HCT116 (cell line): Measurements from ENCODE around the gene CDIP1. TPM values are rescaled to one million over a fixed set of nuclear protein-coding genes. Genes with fewer than 3 reads are reported as not detected.
A peak's percentile ranks its signal among the peaks of the same experiment; 100 is the strongest.

Source experiments
- ATAC-seq: fragments of 200-7000 bp; cut with Tn5 transposase; 2 replicates; pipeline ENCODE4 v1.9.1; 2020; ENCODE audit warnings: mild to moderate bottlenecking, moderate library complexity
- BruUV-seq: library from RNA; stranded (reverse); fragments of 400-500 nt; replicated peaks from 2 replicates; lab custom pipeline; 2021; lab: Mats Ljungman, UMichigan
- CTCF ChIA-PET: fragments of 300-600 bp; sonication (Branson Sonifier 250); formaldehyde crosslinking; loops from one replicate; lab custom pipeline; 2021; ENCODE audit warnings: antibody characterized with exemption; lab: Charles Lee
- POLR2A ChIA-PET: fragments of 300-600, 350-600 bp; sonication (Branson Sonifier 250); formaldehyde crosslinking; loops from one replicate; lab custom pipeline; 2021; ENCODE audit warnings: antibody characterized with exemption; lab: Charles Lee
- RAD21 ChIA-PET, 2 experiments: fragments of 300-600 bp; sonication (Branson Sonifier 250); formaldehyde crosslinking; loops; one replicate each; lab custom pipeline; 2023; ENCODE audit warnings: low total read pairs in 2 of 2; ENCODE audit not compliant: uncharacterized antibody in 2 of 2, unreplicated experiment in 2 of 2, low non-redundant PET in 1 of 2; lab: Charles Lee
- DNase-seq: peaks from one replicate; pipeline ENCODE4 v3.0.0-alpha.2; 2010; ENCODE audit warnings: low read depth, low spot score
- H2AFZ ChIP-seq: fragments of 200-600 bp; shearing (Covaris generic), sonication (generic); 2 replicates; pipeline ENCODE4 v1.6.1; 2017; ENCODE audit warnings: low read depth, mixed run types, mixed read lengths, antibody characterized with exemption, low read length; ENCODE audit not compliant: poor library complexity, severe bottlenecking
- H3K27ac ChIP-seq: 2 replicates; pipeline ENCODE4 v1.5.1; 2012; ENCODE audit warnings: low read depth, low read length
- H3K27me3 ChIP-seq: fragments of 200-600 bp; sonication (generic); 2 replicates; pipeline ENCODE4 v1.6.1; 2016; ENCODE audit warnings: mixed run types, low read length, mixed read lengths; ENCODE audit not compliant: insufficient read depth
- H3K36me3 ChIP-seq, 2 experiments: fragments of 200-500 bp in 1 of 2; fragments of 200-600 bp in 1 of 2; sonication (Bioruptor generic) in 1 of 2; sonication (generic) in 1 of 2; 2 replicates each; pipeline versions ENCODE4 v1.5.1 to v1.6.1; 2014 to 2016; ENCODE audit warnings: low read length in 2 of 2, inconsistent platforms in 1 of 2, mixed read lengths in 1 of 2, mixed run types in 1 of 2; ENCODE audit not compliant: insufficient read depth in 2 of 2, control insufficient read depth in 1 of 2
- H3K4me1 ChIP-seq, 2 experiments: fragments of 200-600 bp in 1 of 2; sonication (generic) in 1 of 2; 2 replicates each; pipeline versions ENCODE4 v1.5.1 to v1.6.1; 2012 to 2017; ENCODE audit warnings: low read length in 2 of 2, inconsistent platforms in 1 of 2, mild to moderate bottlenecking in 1 of 2, mixed read lengths in 1 of 2, mixed run types in 1 of 2, moderate library complexity in 1 of 2; ENCODE audit not compliant: insufficient read depth in 2 of 2, control insufficient read depth in 1 of 2
- H3K4me2 ChIP-seq: fragments of 200-600 bp; sonication (generic); 2 replicates; pipeline ENCODE4 v1.6.1; 2017; ENCODE audit warnings: mixed run types, low read length, mixed read lengths
- H3K4me3 ChIP-seq, 2 experiments: fragments of 200-600 bp in 1 of 2; sonication (generic) in 1 of 2; replicated peaks in 1 of 2; 2 replicates each; pipeline ENCODE4 v1.5.1; 2011 to 2016; ENCODE audit warnings: low read length in 2 of 2, control low read depth in 1 of 2, low read depth in 1 of 2, mild to moderate bottlenecking in 1 of 2, mixed read lengths in 1 of 2, mixed run types in 1 of 2
- H3K79me2 ChIP-seq: fragments of 200-600 bp; sonication (generic); 2 replicates; pipeline ENCODE4 v1.6.1; 2017; ENCODE audit warnings: mild to moderate bottlenecking, mixed run types, low read length, moderate library complexity, mixed read lengths; ENCODE audit not compliant: insufficient read depth
- H3K9ac ChIP-seq: fragments of 200-600 bp; sonication (generic); 2 replicates; pipeline ENCODE4 v1.6.1; 2016; ENCODE audit warnings: low read length, mixed read lengths
- H3K9me2 ChIP-seq: fragments of 200-600 bp; sonication (generic), shearing (Covaris generic); 2 replicates; pipeline ENCODE4 v1.6.1; 2017; ENCODE audit warnings: mixed run types, mild to moderate bottlenecking, moderate library complexity; ENCODE audit not compliant: insufficient read depth
- H3K9me3 ChIP-seq, 2 experiments: fragments of 200-500 bp in 1 of 2; fragments of 200-600 bp in 1 of 2; sonication (Bioruptor generic) in 1 of 2; sonication (generic) in 1 of 2; 2 replicates each; pipeline ENCODE4 v1.6.1; 2014 to 2017; ENCODE audit warnings: low read length in 2 of 2, mixed read lengths in 2 of 2, inconsistent platforms in 1 of 2, low read depth in 1 of 2, mild to moderate bottlenecking in 1 of 2, mixed run types in 1 of 2, moderate library complexity in 1 of 2; ENCODE audit not compliant: control insufficient read depth in 1 of 2, insufficient read depth in 1 of 2
- H4K20me1 ChIP-seq: fragments of 200-600 bp; sonication (generic), shearing (Covaris generic); 2 replicates; pipeline ENCODE4 v1.6.1; 2017; ENCODE audit warnings: mixed run types, mild to moderate bottlenecking, moderate library complexity; ENCODE audit not compliant: insufficient read depth
- ATF3 ChIP-seq: IDR thresholded peaks from 2 replicates; pipeline ENCODE4 v1.6.1; 2012
- CBX3 ChIP-seq: IDR thresholded peaks from 2 replicates; pipeline ENCODE4 v1.6.1; 2012; ENCODE audit warnings: low read depth
- CTCF ChIP-seq, 3 experiments: fragments of 200-600 bp in 1 of 3; sonication (generic) in 1 of 3; IDR thresholded peaks in 2 of 3; conservative IDR thresholded peaks in 1 of 3; 2 replicates each; pipeline ENCODE4 v1.5.1; 2012 to 2017; ENCODE audit warnings: low read depth in 2 of 3, low read length in 2 of 3, antibody characterized with exemption in 1 of 3, borderline replicate concordance in 1 of 3, control low read depth in 1 of 3, mild to moderate bottlenecking in 1 of 3, mixed read lengths in 1 of 3, mixed run types in 1 of 3, moderate library complexity in 1 of 3; ENCODE audit not compliant: insufficient read depth in 1 of 3
- EGR1 ChIP-seq: IDR thresholded peaks from 2 replicates; pipeline ENCODE4 v1.6.1; 2012; ENCODE audit warnings: low read depth
- ELF1 ChIP-seq: IDR thresholded peaks from 2 replicates; pipeline ENCODE4 v1.6.1; 2012; ENCODE audit warnings: low read depth, borderline replicate concordance
- EZH2 ChIP-seq: fragments of 200-600 bp; sonication (generic); IDR thresholded peaks from 2 replicates; pipeline ENCODE4 v1.6.1; 2017; ENCODE audit warnings: antibody characterized with exemption, mixed run types
- EZH2phosphoT487 ChIP-seq: fragments of 200-600 bp; IDR thresholded peaks from 2 replicates; pipeline ENCODE4 v1.6.1; 2018; ENCODE audit warnings: antibody characterized with exemption, borderline replicate concordance
- FOSL1 ChIP-seq: IDR thresholded peaks from 2 replicates; pipeline ENCODE4 v1.6.1; 2012; ENCODE audit warnings: low read depth
- JUND ChIP-seq: IDR thresholded peaks from 2 replicates; pipeline ENCODE4 v1.6.1; 2012
- POLR2A ChIP-seq: IDR thresholded peaks from 2 replicates; pipeline ENCODE4 v1.7.0; 2011; ENCODE audit warnings: borderline replicate concordance; ENCODE audit not compliant: insufficient read depth, insufficient read length; ENCODE audit errors: extremely low read depth
- POLR2AphosphoS5 ChIP-seq: IDR thresholded peaks from 2 replicates; pipeline ENCODE4 v1.6.1; 2011; ENCODE audit warnings: mild to moderate bottlenecking, low read depth, low read length, moderate library complexity
- RAD21 ChIP-seq: IDR thresholded peaks from 2 replicates; pipeline ENCODE4 v1.6.1; 2012; ENCODE audit warnings: low read depth, mild to moderate bottlenecking
- REST ChIP-seq: IDR thresholded peaks from 2 replicates; pipeline ENCODE4 v1.6.1; 2012; ENCODE audit warnings: low read depth
- SIN3A ChIP-seq: IDR thresholded peaks from 2 replicates; pipeline ENCODE4 v1.6.1; 2012; ENCODE audit warnings: low read depth
- SP1 ChIP-seq: IDR thresholded peaks from 2 replicates; pipeline ENCODE4 v1.6.1; 2012; ENCODE audit warnings: low read depth
- SRF ChIP-seq: IDR thresholded peaks from 2 replicates; pipeline ENCODE4 v1.6.1; 2012; ENCODE audit warnings: low read depth
- TCF7L2 ChIP-seq: IDR thresholded peaks from 2 replicates; pipeline ENCODE4 v1.7.0; 2011; ENCODE audit warnings: borderline replicate concordance, inconsistent platforms; ENCODE audit not compliant: insufficient read depth, insufficient read length; ENCODE audit errors: extremely low read depth
- YY1 ChIP-seq: IDR thresholded peaks from 2 replicates; pipeline ENCODE4 v1.6.1; 2011; ENCODE audit warnings: low read length, low read depth, moderate library complexity, mild to moderate bottlenecking; ENCODE audit not compliant: insufficient replicate concordance; ENCODE audit errors: extremely low read depth
- ZBTB33 ChIP-seq: IDR thresholded peaks from 2 replicates; pipeline ENCODE4 v1.6.1; 2011; ENCODE audit warnings: mild to moderate bottlenecking, low read length, moderate library complexity; ENCODE audit not compliant: insufficient replicate concordance; ENCODE audit errors: extremely low read depth
- ZFX ChIP-seq: fragments of 450-650 bp; IDR thresholded peaks from 2 replicates; pipeline ENCODE4 v1.6.1; 2017
- ZNF274 ChIP-seq: fragments of 200-500 bp; sonication (Bioruptor generic); IDR thresholded peaks from 2 replicates; pipeline ENCODE4 v1.6.1; 2014; ENCODE audit warnings: mild to moderate bottlenecking, low read depth, low read length, inconsistent platforms
- intact Hi-C: fragments of 100-400 bp; cut with micrococcal nuclease; formaldehyde crosslinking; loops from 2 replicates; pipeline ENCODE4 v1.10.0; 2022
- total RNA-seq: library from RNA; stranded (reverse); gene quantifications from one replicate; pipeline ENCODE4 v1.2.1, GENCODE V29; 2021; ENCODE audit not compliant: unreplicated experiment

Gene CDIP1
- total RNA-seq, 1 experiment from 2014 or later, result 7.2 TPM

- ATAC-seq (no peak), DNase-seq (peak; percentile 45)
- peak overlapping the region; percentile 94 for H3K4me2 ChIP-seq
- peak overlapping the region; percentile 93 to 95 for H3K4me3 ChIP-seq
- no TSS peak for BruUV-seq
- no peaks in the 10 kb centered on the region for H3K36me3 ChIP-seq
- POLR2A ChIA-PET, result interaction anchor here (0.9 to 4.8 kb wide), 3 partner anchors 9 to 17 kb away, joined by 4 to 26 read pairs (median 5); no protein-coding TSS in a partner anchor
- intact Hi-C loops, result no loop called here
- TF ChIP-seq CTCF (IDR thresholded peaks at IDR 0.05 in 2 of 3, conservative IDR thresholded peaks at IDR 0.05 in 1 of 3; ENCODE audit: borderline replicate concordance in 1 of 3, insufficient read depth in 1 of 3, low read depth in 2 of 3, low read length in 2 of 3) (peak in 1 of 3 experiments; percentile 12; a peak in 1 of 6 replicates), SRF (no peak), RAD21 (peak; percentile 6; the same call in 1 of the 2 replicates), FOSL1 (0 out of 2 replicates have a peak, but pooled peaks have one; percentile 30), ELF1 (no peak), POLR2A (no peak), TCF7L2 (no peak), CBX3 (no peak), EGR1 (no peak), POLR2AphosphoS5 (no peak), EZH2 (no peak), JUND (peak; percentile 43; the same call in 1 of the 2 replicates), REST (no peak), SP1 (no peak), SIN3A (no peak), YY1 (no peak), ZFX (no peak), EZH2phosphoT487 (no peak), ZNF274 (no peak), ATF3 (no peak), ZBTB33 (no peak)
- no peaks in the 10 kb centered on the region for H3K9me3 ChIP-seq
- CTCF ChIA-PET, result interaction anchor here (0.6 to 1.4 kb wide), 3 partner anchors 9 to 146 kb away, joined by 3 to 4 read pairs (median 3); partner anchors contain the start of gene MGRN1
- RAD21 ChIA-PET, result no interaction called here
- H3K27me3 ChIP-seq, result no peaks in the 10 kb centered on the region
- H3K79me2 ChIP-seq, result peaks cover 81% of the 10 kb centered on the region
- H3K27ac ChIP-seq, result peak overlapping the region; percentile 86
- no peaks in the 10 kb centered on the region for H3K9me2 ChIP-seq
- H3K4me1 ChIP-seq, result peaks cover 20 to 39% of the 10 kb centered on the region in 2 experiments
- H2AFZ ChIP-seq, result no peak overlapping the region
- no peaks in the 10 kb centered on the region for H4K20me1 ChIP-seq
- peak overlapping the region; percentile 87 for H3K9ac ChIP-seq
These were observed 60.6 kb downstream of the CDIP1 start for GRCh38 chr16:4477966-4478365.
